Fibroblast of peridontal ligament (primary cell): ENCODE data around the gene OSTM1.
A peak's percentile ranks its signal among the peaks of the same experiment; 100 is the strongest.

ENCODE experiments used
- DNase-seq: peaks from one replicate; pipeline ENCODE4 v3.0.0-alpha.2; 2010; ENCODE audit errors: extremely low read depth

OSTM1 gene

DNA sequence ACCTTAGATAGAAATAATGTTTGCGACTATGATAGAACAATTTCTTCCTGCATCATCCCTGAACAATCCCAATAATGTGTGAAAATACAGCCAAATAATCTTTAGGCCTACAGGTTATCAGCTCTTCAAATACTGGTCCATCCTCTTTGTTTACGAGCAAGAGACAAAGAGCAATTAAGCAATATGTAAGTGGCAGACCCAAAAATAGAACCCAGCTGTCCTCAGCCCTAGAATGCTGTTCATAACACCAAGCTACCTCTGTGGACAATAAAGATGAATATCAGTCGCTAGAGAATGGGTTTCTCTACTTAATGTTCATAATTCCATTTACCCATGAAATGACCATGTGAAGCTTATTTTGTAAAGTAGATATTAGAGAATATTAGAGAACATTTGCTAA is 28.4 kb upstream of the OSTM1 start:
- no peak for DNase-seq

DNA sequence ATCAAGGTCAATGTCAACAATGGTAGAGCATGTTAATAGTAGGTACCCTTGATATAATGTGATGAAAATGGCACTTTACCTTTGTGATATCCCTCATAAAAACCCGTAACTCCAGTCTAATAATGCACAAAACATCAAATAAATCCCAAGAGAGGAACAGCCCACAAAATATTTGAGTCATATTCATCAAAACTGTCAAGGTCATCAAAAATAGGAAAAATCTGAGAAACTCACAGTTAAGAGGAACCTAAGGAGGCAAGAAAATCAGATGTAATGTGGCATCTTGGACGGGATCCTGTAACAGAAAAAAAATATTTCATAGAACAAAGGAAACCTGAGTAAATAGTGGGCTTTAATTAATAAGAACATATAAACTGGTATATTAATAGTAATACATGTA is 25.5 kb upstream of the OSTM1 start:
- DNase-seq, result no peak

DNA sequence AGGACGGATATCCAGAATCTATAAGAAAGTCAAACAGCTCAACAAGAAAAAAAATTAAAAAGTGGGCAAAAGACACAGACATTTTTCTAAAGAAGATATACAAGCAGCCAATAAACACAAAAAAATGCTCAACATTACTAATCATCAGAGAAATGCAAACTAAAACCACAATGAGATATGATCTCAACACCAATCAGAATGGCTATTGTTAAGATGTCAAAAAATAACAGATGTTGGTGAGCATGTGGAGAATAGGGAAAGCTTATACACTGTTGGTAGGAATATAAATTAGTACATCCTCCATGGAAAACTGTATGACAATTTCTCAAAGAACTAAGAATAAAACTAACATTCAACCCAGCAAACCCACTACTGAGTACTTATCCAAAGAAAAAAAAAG is 23.3 kb upstream of the OSTM1 start:
- DNase-seq, result no peak

DNA sequence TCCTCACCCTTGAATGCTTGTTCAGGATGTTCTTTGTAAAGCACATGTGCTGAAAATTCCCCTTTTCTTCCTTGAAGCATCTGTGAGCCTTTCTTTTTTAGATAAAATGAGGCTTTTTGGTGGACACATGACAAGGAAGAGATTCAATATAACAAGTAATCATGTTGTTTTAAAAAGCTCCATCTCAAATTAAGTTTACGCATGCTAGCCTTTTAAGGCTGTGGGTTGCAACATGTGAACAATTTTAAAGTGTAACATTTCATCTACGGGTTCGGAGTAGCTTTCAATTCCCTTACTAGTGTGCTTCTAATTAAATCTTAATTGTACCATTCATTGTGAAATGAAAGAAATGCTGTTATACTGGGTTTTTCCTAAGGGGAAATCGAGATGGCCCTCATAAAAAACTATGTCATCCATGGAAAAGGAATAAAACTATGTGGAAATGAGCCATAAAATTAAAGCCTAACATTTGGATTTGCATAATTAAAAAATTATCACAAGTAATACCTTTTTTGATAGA is 19.3 kb upstream of the OSTM1 start:
- DNase-seq, result no peak

DNA sequence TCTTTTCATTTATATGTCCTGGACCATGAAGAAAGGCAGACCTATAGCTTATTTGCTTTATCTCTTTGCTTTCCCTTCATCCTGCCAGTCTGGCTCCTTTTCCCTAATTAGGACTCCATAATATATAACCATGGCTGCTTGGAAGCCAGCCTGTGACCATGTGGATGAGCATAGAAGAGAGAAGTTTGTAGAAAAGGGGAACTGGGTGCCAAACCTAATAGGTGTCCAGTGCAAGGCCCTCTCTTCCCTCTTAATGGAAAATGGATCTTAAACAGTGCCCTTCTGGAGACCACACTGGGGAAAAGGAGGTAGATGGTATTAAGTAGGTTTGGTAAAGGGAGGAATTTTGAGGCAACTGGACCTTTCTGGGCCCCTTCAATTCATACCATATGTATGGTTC is 16.7 kb upstream of the OSTM1 start:
- no peak for DNase-seq

DNA sequence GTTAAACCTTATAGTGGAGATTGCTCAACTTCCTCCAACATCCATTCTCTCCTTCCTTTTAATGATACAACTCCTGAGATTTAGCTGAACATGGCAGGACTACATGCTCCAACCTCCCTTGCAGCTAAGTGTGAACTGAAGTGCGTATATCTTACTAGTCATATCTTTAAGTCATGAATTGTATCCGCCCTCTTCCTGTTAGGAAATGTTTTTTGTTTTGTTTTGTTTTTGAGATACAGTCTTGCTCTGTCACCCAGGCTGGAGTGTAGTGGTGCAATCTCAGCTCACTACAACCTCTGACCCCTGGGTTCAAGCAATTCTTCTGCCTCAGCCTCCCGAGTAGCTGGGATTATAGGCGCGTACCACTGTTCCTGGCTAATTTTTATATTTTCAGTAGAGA is 8.8 kb upstream of the OSTM1 start:
- DNase-seq, result no peak

DNA sequence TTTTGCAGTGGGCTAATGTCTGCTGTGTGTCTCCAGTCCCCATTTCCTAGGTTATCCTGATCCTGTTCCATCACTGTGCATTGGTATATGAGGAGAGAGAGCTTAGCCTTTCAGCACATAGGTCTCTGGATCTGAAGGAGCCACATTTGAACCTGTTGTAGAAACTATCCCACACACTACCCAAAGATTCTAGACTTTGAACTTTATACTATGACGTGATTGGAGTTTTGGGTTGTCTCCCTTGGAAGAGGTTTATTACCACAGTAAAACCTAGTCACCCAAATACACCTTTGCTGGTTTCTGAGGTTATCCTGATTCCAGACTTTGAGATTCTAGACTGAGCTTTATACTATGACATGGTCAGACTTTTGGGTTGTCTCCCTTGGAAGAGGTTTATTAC is 8.0 kb upstream of the OSTM1 start:
- no peak for DNase-seq

DNA sequence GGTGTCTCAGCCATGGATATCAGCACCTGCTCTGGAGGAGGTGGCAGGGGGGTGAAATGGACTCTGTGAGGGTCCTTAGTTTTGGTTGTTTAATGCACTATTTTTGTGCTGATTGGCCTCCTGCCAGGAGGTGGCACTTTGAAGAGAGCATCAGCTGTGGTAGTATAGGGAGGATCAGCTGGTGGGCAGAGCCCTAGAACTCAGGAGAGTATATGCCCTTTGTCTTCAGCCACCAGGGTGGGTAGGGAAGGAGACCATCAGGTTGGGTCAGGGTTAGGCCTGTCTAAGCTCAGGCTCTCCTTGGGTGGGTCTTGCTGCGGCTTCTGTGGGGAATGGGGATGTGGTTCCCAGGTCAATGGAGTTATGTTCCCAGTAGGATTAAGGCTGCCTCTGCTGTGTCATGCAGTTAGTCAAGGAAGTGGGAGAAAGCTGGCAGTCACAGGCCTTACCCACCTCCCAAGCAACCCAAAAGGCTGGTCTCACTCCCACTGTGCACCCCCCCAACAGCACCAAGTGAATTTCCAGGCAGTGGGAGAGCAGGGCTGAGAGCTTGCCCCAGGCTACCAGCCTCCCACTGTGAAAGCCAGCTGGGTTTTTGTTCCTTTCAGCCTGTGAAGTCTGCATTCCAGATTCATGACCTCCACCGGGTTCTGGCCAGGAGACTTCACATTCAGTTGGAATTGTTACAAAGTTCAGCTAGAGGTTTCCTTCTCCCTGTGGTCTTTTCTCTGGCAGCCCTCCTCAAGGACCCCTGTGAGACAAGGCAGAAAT is 5.7 kb upstream of the OSTM1 start:
- peak; percentile 53 for DNase-seq

DNA sequence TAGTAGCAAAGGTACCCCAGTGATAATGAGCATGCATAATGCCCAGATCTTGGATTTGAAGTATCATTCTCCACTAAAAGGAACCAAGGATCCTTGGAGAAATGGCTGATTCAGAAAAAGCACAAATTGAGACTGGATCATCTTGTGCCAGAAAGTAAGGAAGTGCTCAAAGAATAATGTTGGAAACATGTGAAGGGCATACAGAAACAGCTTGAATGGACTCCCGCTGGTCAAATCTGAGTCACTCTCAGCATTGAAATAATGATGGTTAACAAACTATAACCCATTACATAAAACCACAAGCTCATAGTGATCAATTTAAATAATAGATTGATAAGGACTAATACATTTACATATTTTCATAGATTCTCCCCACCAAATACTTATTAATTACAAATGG is 3.6 kb upstream of the OSTM1 start:
- no peak for DNase-seq

DNA sequence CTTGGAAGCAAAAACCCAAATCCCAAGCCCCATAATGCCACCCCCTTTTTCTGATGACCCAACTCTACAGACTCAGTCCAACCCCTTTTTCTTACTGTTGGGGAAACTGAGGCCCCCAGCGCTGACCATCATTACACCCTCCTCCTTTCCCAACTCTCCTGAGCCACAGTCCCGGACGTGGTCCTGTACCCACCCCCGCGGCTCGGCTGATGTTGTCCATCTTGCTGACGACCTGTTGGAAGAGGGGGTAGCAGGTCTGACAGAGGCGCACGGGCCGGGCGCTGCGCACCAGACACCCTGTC is 533 bp downstream of the OSTM1 start:
- no peak for DNase-seq

DNA sequence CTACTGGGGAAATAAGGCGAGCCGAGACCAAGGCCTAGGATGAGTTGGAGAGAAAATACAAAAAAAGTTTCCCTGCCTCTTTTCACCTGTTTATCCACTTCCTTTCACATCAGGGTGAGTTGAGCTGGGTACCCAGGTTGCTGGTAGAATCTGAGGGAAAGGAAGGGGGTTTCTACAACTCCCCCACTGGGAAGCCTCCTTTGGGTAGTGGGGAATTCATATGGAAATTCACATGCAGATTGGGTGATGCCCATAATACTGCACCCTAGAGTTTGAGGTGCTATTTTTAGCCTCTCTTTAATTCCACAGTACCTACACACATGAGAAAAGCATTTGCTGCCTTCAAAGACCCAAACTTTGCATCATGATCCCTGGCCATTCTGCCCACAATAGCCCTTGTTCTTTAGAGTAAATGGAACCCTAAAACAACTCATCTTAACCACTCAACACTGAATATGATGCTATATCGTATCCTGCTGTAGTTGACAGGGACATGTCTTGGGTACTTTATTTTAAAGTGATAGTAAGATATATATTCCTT is 2.7 kb downstream of the OSTM1 start:
- DNase-seq, result no peak

DNA sequence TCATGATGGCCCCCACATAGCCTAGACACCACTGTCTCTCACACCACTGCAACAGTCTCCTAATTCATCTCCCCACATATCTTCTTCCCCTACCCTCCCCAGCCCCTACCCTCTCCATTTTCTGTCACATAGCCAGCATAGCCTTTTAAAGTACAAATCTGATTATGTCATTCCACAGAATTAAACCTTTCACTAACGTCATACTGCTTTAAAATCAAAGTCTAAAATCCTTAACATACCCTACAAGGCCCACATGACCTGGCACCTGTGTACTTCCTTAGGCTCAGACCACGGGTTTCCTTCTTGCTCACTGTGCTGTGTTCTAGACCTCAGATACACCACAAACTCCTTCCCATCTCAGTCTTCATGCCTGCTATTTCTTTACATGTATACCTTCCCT is 5.9 kb downstream of the OSTM1 start:
- no peak for DNase-seq

DNA sequence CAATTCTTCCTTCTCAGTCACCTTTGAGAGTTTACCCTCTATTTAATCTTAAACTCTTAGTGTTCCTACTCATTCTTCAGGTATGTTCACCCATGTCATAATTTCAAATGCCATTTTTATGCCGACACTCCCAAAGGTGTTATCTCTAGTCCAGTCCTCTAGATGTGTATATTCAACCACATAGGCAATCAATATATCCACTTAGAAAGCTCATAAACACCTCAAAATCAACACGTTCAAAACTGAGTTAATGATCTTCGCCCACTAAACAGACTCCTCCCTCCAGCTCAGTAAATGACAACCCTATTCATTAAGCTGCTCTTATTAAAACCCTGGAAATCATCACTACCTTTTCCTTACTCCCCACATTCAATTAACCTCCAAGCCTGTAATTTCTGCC is 6.4 kb downstream of the OSTM1 start:
- no peak for DNase-seq

DNA sequence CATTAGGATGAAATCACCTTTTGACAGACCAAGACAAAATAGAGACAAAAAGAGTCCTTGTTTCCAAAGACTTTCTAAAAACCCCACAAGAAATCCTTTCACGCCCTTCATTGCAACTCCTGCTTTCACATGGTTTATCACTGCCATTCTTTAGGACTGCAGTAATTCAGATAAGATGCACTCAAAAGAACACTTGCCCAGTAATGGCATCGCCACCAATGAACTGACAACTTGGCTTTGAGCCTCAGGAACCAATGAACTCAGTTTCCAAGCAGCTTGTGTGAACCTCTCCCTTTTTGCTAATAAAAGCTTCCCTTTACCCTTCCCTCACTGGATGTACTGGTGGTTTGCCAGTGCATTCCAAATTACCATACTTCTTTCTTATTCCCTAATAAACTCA is 21.8 kb downstream of the OSTM1 start:
- DNase-seq, result no peak

DNA sequence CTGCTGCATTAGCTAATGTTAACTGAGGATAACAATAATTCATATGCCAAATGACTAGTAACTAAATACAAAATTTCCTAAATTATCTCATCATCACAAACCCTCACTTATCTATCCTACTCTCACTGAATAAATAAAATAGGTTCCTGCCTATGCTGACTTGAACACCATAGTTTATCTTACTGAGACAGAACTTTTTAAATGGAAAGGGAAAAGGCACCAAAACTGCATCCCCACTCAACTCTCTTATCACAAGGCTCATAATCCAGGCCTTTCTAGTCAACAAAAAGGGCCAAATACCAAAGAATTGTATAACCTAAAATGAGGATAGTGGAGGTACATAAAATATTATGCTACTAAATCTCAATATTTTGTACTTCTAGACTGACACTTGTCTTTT is 23.1 kb downstream of the OSTM1 start:
- DNase-seq, result no peak

DNA sequence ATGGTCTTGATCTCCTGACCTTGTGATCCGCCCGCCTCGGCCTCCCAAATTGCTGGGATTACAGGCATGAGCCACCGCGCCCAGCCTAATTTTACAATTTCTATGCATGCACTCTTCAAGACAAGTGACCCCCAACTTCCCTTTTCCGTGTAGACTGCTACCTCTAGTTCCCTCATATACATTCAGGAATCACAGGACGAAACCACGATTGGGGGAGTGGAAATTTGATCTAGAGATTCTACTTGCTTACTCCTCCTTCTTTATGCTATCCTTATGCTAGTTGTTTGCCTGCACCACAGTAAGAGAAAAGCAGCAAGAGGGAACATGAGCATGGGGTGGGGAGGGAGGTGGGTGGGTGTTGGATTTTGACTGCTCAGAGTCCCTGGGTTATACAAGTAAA is 34.9 kb downstream of the OSTM1 start:
- no peak for DNase-seq

DNA sequence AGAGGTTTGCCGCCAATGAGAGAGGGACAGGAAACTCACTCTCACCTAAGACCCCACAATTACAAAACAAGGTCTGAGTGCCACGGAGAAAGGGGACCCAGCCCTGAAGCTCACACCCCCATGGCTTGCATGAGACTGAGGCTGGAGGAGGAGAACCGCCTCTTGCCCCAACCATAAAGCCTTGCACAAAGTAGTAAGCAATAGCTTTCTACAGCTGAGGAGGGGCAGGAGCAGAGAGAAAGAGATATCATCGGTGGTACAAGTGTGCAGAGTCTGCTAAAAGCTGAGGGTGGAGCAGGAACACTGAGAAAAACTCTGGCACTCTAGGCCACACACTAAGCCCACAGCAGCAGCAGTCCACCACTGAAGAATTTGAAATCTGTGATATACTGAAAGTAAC is 37.7 kb downstream of the OSTM1 start:
- DNase-seq, result no peak

DNA sequence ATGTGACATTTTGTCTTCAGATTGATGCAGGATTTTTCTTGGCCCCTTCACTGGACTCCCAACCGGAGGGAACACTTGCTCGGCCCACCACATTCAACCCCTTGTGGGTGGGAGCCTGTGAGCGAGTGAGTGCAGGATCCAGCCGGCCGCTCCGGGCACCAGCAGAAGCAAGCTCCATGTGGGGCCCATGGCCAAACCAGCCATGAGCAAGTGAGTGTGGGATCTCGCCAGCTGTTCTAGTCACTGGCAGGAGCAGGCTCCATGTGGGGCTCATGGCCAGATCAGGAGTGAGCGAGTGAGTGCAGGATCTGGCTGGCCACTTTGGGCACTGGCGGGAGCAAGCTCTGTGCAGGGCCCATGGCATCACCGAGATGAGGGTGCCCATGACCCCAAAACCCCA is 42.6 kb downstream of the OSTM1 start:
- DNase-seq, result no peak

DNA sequence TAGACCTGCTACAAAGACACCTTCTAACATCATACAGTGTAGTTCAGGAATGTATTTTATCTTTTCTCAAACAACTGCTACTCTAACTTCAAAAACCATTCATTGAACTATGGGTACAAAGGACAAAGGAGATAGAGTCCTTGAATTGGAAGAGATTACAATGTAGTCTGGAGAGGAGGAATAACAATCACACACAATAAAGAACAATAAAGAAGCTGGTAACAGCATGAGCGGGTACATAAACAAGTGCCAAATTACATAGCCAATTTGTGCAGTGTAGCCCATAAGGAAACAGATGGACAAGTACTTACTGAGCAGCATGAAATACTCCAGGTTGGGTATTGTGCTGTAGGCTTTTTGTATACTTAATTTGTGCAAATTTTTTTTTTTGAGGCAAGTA is 44.3 kb downstream of the OSTM1 start:
- no peak for DNase-seq

DNA sequence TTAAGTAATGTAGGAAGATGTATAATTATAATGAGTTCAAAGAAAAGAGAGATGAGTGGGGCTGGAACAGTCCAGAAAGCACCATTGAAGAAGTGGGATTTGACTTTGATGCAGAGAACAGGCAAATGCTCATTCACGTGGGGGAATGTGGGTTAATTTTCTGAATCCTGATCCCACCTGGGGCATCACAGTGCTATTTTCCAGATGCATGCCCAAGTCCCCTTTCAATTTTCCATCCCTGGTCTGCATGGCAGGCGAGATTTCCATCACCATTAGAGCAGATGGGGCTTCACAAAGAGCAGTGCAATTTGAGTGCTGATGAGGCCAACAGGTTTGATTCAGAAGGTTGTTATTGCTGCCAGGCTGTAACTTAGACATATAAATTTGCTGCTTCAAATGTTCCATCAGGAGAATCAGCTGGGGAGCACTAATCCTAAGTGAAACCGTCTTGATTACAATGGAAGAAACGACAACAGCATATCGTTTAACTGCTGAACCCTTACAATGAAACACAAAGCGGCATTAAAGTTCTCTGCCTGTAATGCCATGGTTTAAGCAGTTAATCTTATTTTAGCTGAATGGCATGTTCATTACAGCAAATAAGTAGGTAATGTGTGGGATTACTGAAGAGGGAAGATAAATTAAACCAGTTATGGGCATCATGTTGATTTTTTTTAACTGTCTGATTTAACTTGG is 45.2 kb downstream of the OSTM1 start:
- no peak for DNase-seq

DNA sequence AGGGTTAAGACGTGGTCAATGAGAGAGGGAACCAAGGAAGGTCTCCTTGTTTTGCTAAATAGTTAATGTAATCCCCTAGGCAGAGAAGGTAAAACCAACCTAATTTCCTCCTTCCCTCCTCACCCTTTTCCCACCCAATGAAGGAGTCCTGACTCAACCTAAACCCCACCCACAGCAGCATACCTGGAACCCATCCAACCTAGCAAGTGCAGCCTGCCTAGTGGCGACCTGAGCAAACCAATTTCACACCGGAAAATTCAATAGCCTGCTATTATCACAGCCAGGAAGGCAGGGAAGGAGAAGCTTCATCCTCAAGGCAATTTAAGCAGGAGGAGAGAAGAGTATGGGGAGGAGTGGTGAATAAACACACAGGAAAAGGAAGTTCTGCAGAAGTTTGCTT is 46.9 kb downstream of the OSTM1 start:
- no peak for DNase-seq

DNA sequence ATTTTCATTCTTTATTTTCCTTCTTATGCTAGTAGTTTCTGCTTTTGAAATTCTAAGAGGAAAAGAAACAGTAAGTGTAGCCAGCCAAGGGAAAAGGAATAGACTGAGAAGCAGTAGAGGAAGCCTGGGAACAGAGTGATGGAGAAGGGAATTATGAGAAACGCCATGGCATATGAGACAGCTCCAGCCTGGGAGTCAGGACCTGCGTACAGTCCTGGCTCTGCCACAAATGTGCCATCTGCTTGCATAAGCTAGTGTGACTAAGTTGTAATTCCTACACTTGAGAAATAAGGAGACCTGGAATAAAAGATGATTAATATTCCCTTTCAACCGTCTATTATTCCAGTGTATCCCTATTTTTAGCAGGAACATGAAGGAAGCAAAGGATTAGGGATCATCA is 47.5 kb downstream of the OSTM1 start:
- no peak for DNase-seq

DNA sequence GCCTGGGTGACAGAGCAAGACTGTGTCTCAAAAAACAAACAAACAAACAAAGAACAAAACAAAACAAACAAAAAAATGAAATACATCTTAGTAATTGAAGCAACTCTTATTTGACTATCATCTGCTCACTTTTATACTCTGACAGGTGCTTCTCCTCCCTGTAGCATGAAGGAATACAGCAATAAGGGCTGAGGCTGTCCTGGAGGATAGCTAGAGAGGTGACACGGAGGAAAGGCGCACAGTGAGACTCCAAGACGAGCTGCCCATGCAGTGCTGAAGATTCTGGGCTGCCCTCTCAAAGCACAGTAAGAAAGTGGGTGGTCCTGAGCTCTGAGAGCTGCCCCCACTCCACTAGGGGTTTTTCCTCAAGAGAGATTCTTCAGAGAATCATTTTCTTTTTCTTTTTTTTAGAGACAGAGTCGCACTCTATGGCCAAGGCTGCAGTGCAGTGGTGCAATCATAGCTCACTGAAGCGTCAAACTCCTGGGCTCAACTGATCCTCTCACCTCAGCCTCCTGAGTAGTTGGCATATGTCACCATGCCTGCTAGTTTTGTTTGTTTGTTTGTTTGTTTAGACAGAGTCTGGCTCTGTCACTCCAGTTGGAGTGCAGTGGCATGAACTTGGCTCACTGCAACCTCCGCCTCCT is 50.0 kb downstream of the OSTM1 start:
- DNase-seq, result no peak
